Ectodermal cell (in vitro differentiated cells): ENCODE measurements around the gene UBA7.

ENCODE experiments used
- H3K27ac ChIP-seq: 2 replicates; pipeline ENCODE4 v1.7.0; 2013; ENCODE audit warnings: mild to moderate bottlenecking, low read depth, low read length; ENCODE audit not compliant: insufficient read depth, poor library complexity, severe bottlenecking
- H3K27me3 ChIP-seq: 2 replicates; pipeline ENCODE4 v1.7.0; 2013; ENCODE audit warnings: mild to moderate bottlenecking, low read length; ENCODE audit not compliant: insufficient read depth, control insufficient read depth, poor library complexity, severe bottlenecking
- H3K36me3 ChIP-seq: one replicate; pipeline ENCODE4 v1.7.0; 2013; ENCODE audit warnings: low read length; ENCODE audit not compliant: control insufficient read depth, insufficient read depth
- H3K4me1 ChIP-seq: one replicate; pipeline ENCODE4 v1.7.0; 2013; ENCODE audit warnings: low read length; ENCODE audit not compliant: control insufficient read depth, insufficient read depth
- H3K4me3 ChIP-seq: 2 replicates; pipeline ENCODE4 v1.7.0; 2013; ENCODE audit warnings: low read depth, low read length, control low read depth; ENCODE audit not compliant: insufficient read depth
- H3K9me3 ChIP-seq: 2 replicates; pipeline ENCODE4 v1.7.0; 2013; ENCODE audit warnings: mild to moderate bottlenecking, low read length, moderate library complexity; ENCODE audit not compliant: control insufficient read depth
- WGBS, 2 experiments: methylation state at CpG; one replicate each; pipeline ENCODE4 v1.1.7; 2013; ENCODE audit warnings: missing lambda C conversion rate in 2 of 2; 5-methylcytosine and 5-hydroxymethylcytosine counted together

Gene UBA7

GRCh38 chr3:49769286-49769915 is 44.4 kb downstream of the UBA7 start:
- H3K36me3 ChIP-seq, result no peaks in the 10 kb centered on the region
- no peaks in the 10 kb centered on the region for H3K9me3 ChIP-seq
- no peaks in the 10 kb centered on the region for H3K4me1 ChIP-seq
- H3K27me3 ChIP-seq, result no peaks in the 10 kb centered on the region
- WGBS, 2 experiments, result 91 to 100% methylated on average over 3 of the region's 3 CpGs
- no peak overlapping the region for H3K4me3 ChIP-seq
- no peak overlapping the region for H3K27ac ChIP-seq

- no peaks in the 10 kb centered on the region for H3K4me1 ChIP-seq
- no peaks in the 10 kb centered on the region for H3K27me3 ChIP-seq
- H3K27ac ChIP-seq, result no peak overlapping the region
- no peak overlapping the region for H3K4me3 ChIP-seq
- WGBS, 2 experiments, result 98 to 99% methylated on average over 3 of the region's 4 CpGs
- no peaks in the 10 kb centered on the region for H3K36me3 ChIP-seq
- H3K9me3 ChIP-seq, result no peaks in the 10 kb centered on the region
These were observed 49.8 kb downstream of the UBA7 start for GRCh38 chr3:49763981-49764380.

- no peaks in the 10 kb centered on the region for H3K4me1 ChIP-seq
- H3K36me3 ChIP-seq, result no peaks in the 10 kb centered on the region
- no peaks in the 10 kb centered on the region for H3K9me3 ChIP-seq
- no peak overlapping the region for H3K4me3 ChIP-seq
- no peaks in the 10 kb centered on the region for H3K27me3 ChIP-seq
- no peak overlapping the region for H3K27ac ChIP-seq
- 92 to 95% methylated on average over 3 of the region's 3 CpGs for WGBS, 2 experiments
These were observed 52.1 kb downstream of the UBA7 start for GRCh38 chr3:49761661-49762060.

GRCh38 chr3:49759226-49759625 is 54.5 kb downstream of the UBA7 start:
- Histone ChIP-seq H3K36me3 (no peaks in the 10 kb centered on the region), H3K4me3 (no peak overlapping the region), H3K9me3 (no peaks in the 10 kb centered on the region), H3K4me1 (no peaks in the 10 kb centered on the region), H3K27ac (no peak overlapping the region), H3K27me3 (no peaks in the 10 kb centered on the region)
- 83 to 100% methylated on average over 1 of the region's 1 CpG for WGBS, 2 experiments

- Histone ChIP-seq H3K27me3 (no peaks in the 10 kb centered on the region), H3K9me3 (no peaks in the 10 kb centered on the region), H3K36me3 (no peaks in the 10 kb centered on the region), H3K4me3 (no peak overlapping the region), H3K4me1 (no peaks in the 10 kb centered on the region), H3K27ac (no peak overlapping the region)
- WGBS, 2 experiments, result 75 to 92% methylated on average over 2 of the region's 2 CpGs
These were observed 56.6 kb downstream of the UBA7 start for GRCh38 chr3:49757197-49757596.

- Histone ChIP-seq H3K27ac (no peak overlapping the region), H3K27me3 (no peaks in the 10 kb centered on the region), H3K4me1 (no peaks in the 10 kb centered on the region), H3K4me3 (no peak overlapping the region), H3K36me3 (no peaks in the 10 kb centered on the region), H3K9me3 (no peaks in the 10 kb centered on the region)
- WGBS, 2 experiments, result 65 to 68% methylated on average over 1 of the region's 1 CpG
These were observed 57.7 kb downstream of the UBA7 start for GRCh38 chr3:49756036-49756435.
